ENCODE results near the gene OXCT1.

GRCh38 chr5:41878643-41879478 lies 8.6 kb upstream of the OXCT1 start:
- TF ChIP-seq ZNF510 (CRISPR knock-in tag; IDR thresholded peaks at IDR 0.05; ENCODE audit: low read depth) (no peak), CTCF (CRISPR knock-in tag; IDR thresholded peaks at IDR 0.05) (no peak), CEBPB (IDR thresholded peaks at IDR 0.05; ENCODE audit: borderline replicate concordance, low read depth, low read length) (no peak), ETV6 (CRISPR knock-in tag; conservative IDR thresholded peaks at IDR 0.05) (no peak), NCOA1 (CRISPR knock-in tag; IDR thresholded peaks at IDR 0.05) (no peak), JUNB (CRISPR knock-in tag; IDR thresholded peaks at IDR 0.05; ENCODE audit: borderline replicate concordance) (no peak), ZNF274 (CRISPR knock-in tag; IDR thresholded peaks at IDR 0.05) (no peak), ZNF598 (CRISPR knock-in tag; IDR thresholded peaks at IDR 0.05; ENCODE audit: borderline replicate concordance) (no peak), NFIC (IDR thresholded peaks at IDR 0.05; ENCODE audit: low read length) (no peak)
